ENCODE data around the gene PEG3.

The PEG3 gene

GRCh38 chr19:56806639-56807038 lies 33.9 kb downstream of the PEG3 start:
- DNase-seq: no peak

Data from GF-D8 (cell line).